ENCODE results near the gene MB.

The MB gene

GRCh38 chr22:35569916-35570315 is 47.2 kb downstream of the MB start:
- DNase-seq = no peak

- no peak for DNase-seq
Measured at GRCh38 chr22:35568751-35569739, 48.1 kb downstream of the MB start.

GRCh38 chr22:35567351-35568141 is 49.6 kb downstream of the MB start:
- DNase-seq = no peak

- no peak for DNase-seq
Measured at GRCh38 chr22:35564975-35565867, 51.9 kb downstream of the MB start.

GRCh38 chr22:35563211-35563610 is 53.9 kb downstream of the MB start:
- DNase-seq = no peak

GRCh38 chr22:35561796-35562526 is 55.2 kb downstream of the MB start:
- no peak for DNase-seq

GRCh38 chr22:35560824-35561223 is 56.3 kb downstream of the MB start:
- DNase-seq = no peak

- DNase-seq = no peak
Measured at GRCh38 chr22:35560366-35560765, 56.8 kb downstream of the MB start.

GRCh38 chr22:35559354-35560005 is 57.6 kb downstream of the MB start:
- no peak for DNase-seq

GRCh38 chr22:35558719-35559118 is 58.4 kb downstream of the MB start:
- no peak for DNase-seq

- DNase-seq = no peak
Measured at GRCh38 chr22:35558031-35558430, 59.1 kb downstream of the MB start.
